ENCODE data around the gene SMARCA2. TPM values are rescaled to one million over a fixed set of nuclear protein-coding genes. Genes with fewer than 3 reads are reported as not detected.

The SMARCA2 gene
- total and polyA plus RNA-seq, 10 of the 15 experiments (the other 5 are each of a cell fraction or from before 2014, with no cell fraction given) = 100 to 392 (median 204) TPM

DNA sequence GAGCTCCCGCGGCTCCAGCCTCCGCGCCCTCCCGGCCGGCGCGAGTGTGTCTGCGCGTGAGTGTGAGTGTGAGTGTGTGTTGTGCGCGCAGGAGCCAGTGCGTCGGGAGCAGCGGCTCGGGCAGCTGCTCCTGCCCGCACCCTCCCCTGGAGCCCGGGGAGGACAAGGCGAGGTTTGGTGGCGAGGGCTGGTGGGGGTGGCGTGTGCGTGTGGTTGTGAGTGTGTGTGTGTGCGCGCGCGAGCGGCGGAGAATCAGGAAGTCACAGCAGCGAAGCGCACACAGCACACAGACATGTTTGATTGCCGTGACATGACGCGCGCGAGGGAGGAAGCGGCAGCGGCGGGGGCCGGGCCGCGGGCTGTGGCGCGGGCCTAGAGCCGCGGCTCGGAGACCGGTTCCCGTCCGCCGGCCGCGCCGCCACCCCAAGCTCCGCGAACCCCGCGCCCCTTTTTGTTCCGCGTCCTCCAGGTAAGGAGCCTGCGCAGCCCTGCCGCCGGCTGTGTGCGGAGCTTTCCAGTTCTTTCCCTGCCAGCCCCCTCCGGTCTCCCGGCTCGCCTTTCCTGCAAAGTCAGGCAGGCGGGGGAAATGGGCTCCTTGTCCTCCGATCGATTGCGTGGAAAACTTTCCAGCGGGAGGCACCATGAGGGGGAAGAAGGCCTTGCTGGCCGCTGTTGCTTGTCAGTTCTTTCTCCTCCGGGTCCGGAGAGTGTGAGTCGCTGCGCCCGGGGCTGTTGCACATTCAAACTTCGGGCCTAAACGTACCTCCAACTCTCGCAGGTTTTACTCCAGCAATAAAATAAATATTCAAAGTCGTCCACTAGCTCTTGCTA lies 2.4 kb downstream of the SMARCA2 start (continued):
- TF ChIP-seq MXI1 (IDR thresholded peaks at IDR 0.05; ENCODE audit: low read depth, low read length) (peak; percentile 54), CHD1 (IDR thresholded peaks at IDR 0.05; ENCODE audit: low read depth, low read length) (0 out of 2 replicates have a peak, but pooled peaks have one; percentile 14), ZNF207 (IDR thresholded peaks at IDR 0.05; ENCODE audit: borderline replicate concordance) (0 out of 2 replicates have a peak, but pooled peaks have one; percentile 64), POLR2AphosphoS5 (IDR thresholded peaks at IDR 0.05; ENCODE audit: low read length) (peak; percentile 68; the same call in 1 of the 2 replicates), RCOR1 (conservative IDR thresholded peaks at IDR 0.05; ENCODE audit: low read depth, low read length) (no peak), NFYA (IDR thresholded peaks at IDR 0.05; ENCODE audit: borderline replicate concordance, low read depth, low read length) (no peak)

DNA sequence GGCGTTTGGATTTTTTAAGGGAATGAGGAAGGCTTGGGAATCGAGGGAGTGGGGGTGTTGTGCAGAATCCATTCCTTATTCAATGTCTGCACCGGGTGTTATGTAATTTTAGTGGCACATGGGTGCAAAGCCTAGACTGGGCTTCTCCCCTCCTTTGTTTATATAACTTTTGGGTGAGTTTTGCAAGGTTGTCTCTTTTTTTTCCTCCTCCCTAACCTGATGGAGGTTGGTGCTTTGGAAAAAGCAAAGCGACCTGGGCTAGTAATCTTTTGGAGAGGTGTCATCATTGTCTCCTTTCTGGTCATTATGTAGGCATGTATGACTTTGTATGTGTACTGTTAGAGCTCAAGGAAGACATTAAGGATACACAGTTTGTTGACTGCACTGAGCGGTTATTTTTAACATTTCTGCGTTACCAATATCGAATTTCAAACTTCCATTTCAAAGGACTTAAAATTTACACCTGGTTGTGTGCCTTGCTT lies 3.1 kb downstream of the SMARCA2 start:
- Histone ChIP-seq H3K9ac (ENCODE audit: control insufficient read depth, insufficient read depth, low read length) (peak overlapping the region; percentile 95), H2AFZ (ENCODE audit: control insufficient read depth, low read depth, low read length) (no peak overlapping the region), H3K27ac (ENCODE audit: control insufficient read depth, insufficient read depth) (peak overlapping the region; percentile 91), H3K79me2 (ENCODE audit: control insufficient read depth, insufficient read depth, low read length) (peaks cover 97% of the 10 kb centered on the region), H3K36me3 (ENCODE audit: control insufficient read depth in 2 of 2, insufficient read depth in 2 of 2, low read length in 1 of 2) (no peaks in the 10 kb centered on the region; a peak in 1 of 4 replicates), H3K4me2 (ENCODE audit: control insufficient read depth, insufficient read depth) (peak overlapping the region; percentile 64), H3K27me3 (replicated peaks in 1 of 2; ENCODE audit: control insufficient read depth in 2 of 2, insufficient read depth in 2 of 2, low read length in 1 of 2) (no peaks in the 10 kb centered on the region), H3K4me1 (ENCODE audit: control insufficient read depth, insufficient read depth, low read length) (peaks cover 18% of the 10 kb centered on the region), H3K4me3 (peak overlapping the region; percentile 95), H4K20me1 (ENCODE audit: control insufficient read depth, insufficient read depth) (peaks cover 3% of the 10 kb centered on the region; the same call in 1 of the 2 replicates), H3K9me3 (replicated peaks; ENCODE audit: control insufficient read depth, insufficient read depth, low read length) (no peaks in the 10 kb centered on the region)
- FAIRE-seq (no peak), DNase-seq (ENCODE audit: low read depth, low spot score) (no peak), ATAC-seq (no peak)
- CTCF ChIA-PET = interaction anchor here (0.9 to 1.5 kb wide), 2 partner anchors 69 to 72 kb away, joined by 3 read pairs; no protein-coding TSS in a partner anchor
- RAD21 ChIA-PET (ENCODE audit: unreplicated experiment) = interaction anchor here (1.3 to 1.7 kb wide), 3 partner anchors 12 to 76 kb away, joined by 4 to 7 read pairs (median 4); no protein-coding TSS in a partner anchor
- intact Hi-C loops (cut with micrococcal nuclease; ENCODE audit: unreplicated experiment) (loop anchor here (2.0 kb wide), 1 partner anchor 37 kb away; no protein-coding TSS in a partner anchor), in situ Hi-C loops (cut with MboI) (no loop called here)
- 1% methylated on average over 7 of the region's 7 CpGs for WGBS (ENCODE audit: insufficient coverage, insufficient replicate concordance, low lambda C conversion rate, missing lambda C conversion rate)
- SMC1A ChIA-PET (ENCODE audit: uncharacterized antibody, unreplicated experiment) = interaction anchor here (0.6 to 2.2 kb wide), 8 partner anchors 9 to 88 kb away, joined by 3 to 6 read pairs (median 4); no protein-coding TSS in a partner anchor
- POLR2A ChIA-PET = interaction anchor here (0.6 to 1.4 kb wide), 2 partner anchors 9 to 127 kb away, joined by 3 to 4 read pairs; no protein-coding TSS in a partner anchor
- TF ChIP-seq ZBED1 (IDR thresholded peaks at IDR 0.05; ENCODE audit: borderline replicate concordance) = 0 out of 2 replicates have a peak, but pooled peaks have one; percentile 23
- no peak for TF ChIP-seq RBBP5 (conservative IDR thresholded peaks at IDR 0.05)
- no TSS peak for BruUV-seq (replicated peaks)

All from GM12878 (cell line).